Tibial artery (tissue), 4 donors: Measurements from ENCODE around the gene ROR1.

Source experiments
- DNase-seq, 2 donors: peaks; one replicate each; pipeline ENCODE4 v3.0.0-alpha.2; 2019
- H3K27ac ChIP-seq, 2 donors: fragments of 200-600 bp; sonication (generic) in 1 of 2; 1 replicate in 1 of 2; 2 replicates in 1 of 2; pipeline ENCODE4 v1.5.1; 2018 to 2019; ENCODE audit warnings: mild to moderate bottlenecking in 1 of 2
- H3K27me3 ChIP-seq, 2 donors: fragments of 200-600 bp; sonication (generic) in 1 of 2; one replicate each; pipeline versions ENCODE4 v1.5.1 to v1.6.0; 2016 to 2019
- H3K36me3 ChIP-seq, 3 donors: fragments of 200-600 bp; sonication (generic) in 2 of 3; one replicate each; pipeline ENCODE4 v1.5.1; 2016 to 2019; ENCODE audit warnings: mild to moderate bottlenecking in 2 of 3
- H3K4me1 ChIP-seq, 4 donors: fragments of 200-600 bp; sonication (generic) in 2 of 4; 1 replicate in 3 of 4; 2 replicates in 1 of 4; pipeline ENCODE4 v1.5.1; 2016 to 2019
- H3K4me3 ChIP-seq, 2 donors: fragments of 200-600 bp; sonication (generic) in 1 of 2; 1 replicate in 1 of 2; 2 replicates in 1 of 2; pipeline ENCODE4 v1.5.1; 2018 to 2019; ENCODE audit warnings: mild to moderate bottlenecking in 2 of 2
- H3K9me3 ChIP-seq, 3 donors: fragments of 200-600 bp; sonication (generic) in 1 of 3; one replicate each; pipeline ENCODE4 v1.5.1; 2016 to 2019
- CTCF ChIP-seq, 2 experiments: fragments of 200-600 bp in 1 of 2; fragments of 450-650 bp in 1 of 2; IDR thresholded peaks; one replicate each; pipeline ENCODE4 v1.5.1; 2017 to 2019; ENCODE audit warnings: antibody characterized with exemption in 2 of 2, mild to moderate bottlenecking in 1 of 2, moderate library complexity in 1 of 2
- intact Hi-C: fragments of 100-400 bp; cut with DNase I; formaldehyde crosslinking; loops from one replicate; pipeline ENCODE4 v1.15.0; 2023; ENCODE audit warnings: low total_unique reads

ROR1 gene

DNA sequence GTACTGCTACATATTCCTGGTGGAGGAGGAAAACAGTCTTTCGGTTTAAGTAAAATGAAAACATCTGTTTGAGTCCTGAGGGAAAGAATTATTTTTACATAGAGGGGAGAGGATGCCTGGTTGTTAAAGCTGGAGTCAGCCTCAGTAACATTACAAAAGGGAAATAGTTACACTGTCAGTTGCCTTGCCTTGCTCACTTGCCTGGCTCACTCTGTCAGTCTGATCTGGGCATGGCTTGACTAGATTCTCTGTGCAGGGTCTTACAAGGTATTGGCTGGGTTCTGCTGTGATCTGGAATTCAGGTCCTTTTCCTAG is 421.2 kb downstream of the ROR1 start:
- Histone ChIP-seq H3K4me3 (no peak overlapping the region), H3K36me3 (no peaks in the 10 kb centered on the region), H3K9me3 (no peaks in the 10 kb centered on the region), H3K4me1 (peaks cover 0 to 31% (median 23%) of the 10 kb centered on the region in 4 donors), H3K27me3 (no peaks in the 10 kb centered on the region), H3K27ac (peak overlapping the region; percentile 52 to 69)
- intact Hi-C loops: no loop called here
- DNase-seq: no peak
- no peak for TF ChIP-seq CTCF (IDR thresholded peaks at IDR 0.05)

DNA sequence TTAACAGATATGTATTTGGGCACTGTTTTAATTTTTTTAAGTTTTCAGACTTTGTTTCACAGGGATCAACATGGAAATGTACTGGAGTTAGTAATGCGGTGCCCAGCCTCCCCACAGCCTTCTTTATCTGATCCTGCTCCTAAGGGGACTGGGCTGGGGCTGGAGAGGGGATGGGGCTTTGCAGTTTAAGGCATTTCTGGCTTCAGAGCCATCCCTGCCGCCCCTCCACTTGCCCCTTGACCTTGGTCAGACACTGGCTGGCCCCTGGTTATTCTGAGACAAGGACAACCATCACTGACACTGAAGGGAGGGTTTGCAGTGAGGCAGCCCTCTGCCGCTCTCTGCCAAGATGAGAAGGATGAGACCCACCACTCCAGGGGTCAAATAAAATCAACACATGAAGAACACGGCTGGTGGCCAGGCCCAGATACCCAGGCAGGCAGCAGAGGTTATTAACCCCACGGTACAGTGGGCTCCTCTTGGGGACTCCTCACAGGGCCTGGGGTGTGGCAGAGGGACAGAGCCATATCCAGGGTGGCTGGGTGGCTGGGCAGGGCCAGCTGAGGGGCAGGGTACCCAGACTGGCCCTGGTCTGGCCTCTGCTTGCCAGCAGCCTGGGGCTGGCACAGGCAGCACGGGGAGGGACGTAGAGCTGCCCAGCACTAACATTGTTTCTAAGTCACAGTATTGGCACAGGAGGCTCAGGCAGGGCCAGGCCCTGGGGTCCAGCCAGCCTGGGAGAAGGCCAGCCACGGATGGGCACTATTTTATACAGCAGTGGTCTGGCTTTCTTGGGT is 422.5 kb downstream of the ROR1 start:
- intact Hi-C loops: no loop called here
- no peak for DNase-seq
- Histone ChIP-seq H3K9me3 (no peaks in the 10 kb centered on the region), H3K4me1 (peaks cover 0 to 31% (median 23%) of the 10 kb centered on the region in 4 donors), H3K27me3 (no peaks in the 10 kb centered on the region), H3K27ac (peak overlapping the region; percentile 69 to 70), H3K4me3 (no peak overlapping the region), H3K36me3 (no peaks in the 10 kb centered on the region)
- TF ChIP-seq CTCF (IDR thresholded peaks at IDR 0.05): no peak

DNA sequence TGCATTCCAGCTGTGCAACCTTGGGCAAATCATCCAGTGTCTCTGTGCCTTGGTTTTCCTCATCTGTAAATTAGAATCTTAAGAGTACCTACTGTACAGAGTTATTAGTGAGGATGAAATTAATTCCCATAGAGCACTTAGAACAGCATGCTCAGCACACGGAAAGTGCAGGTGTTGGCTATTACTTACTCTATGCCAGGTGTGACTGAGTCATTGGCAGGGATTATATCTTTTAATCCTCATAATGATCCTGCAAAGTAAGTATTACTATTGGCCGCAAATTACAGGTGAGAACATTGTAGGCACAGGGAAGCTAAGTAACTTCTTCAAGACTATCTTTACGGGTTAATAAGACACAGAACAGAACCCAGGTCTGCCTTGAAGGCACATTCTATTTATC is 423.3 kb downstream of the ROR1 start:
- no peak for DNase-seq
- Histone ChIP-seq H3K9me3 (no peaks in the 10 kb centered on the region), H3K36me3 (no peaks in the 10 kb centered on the region), H3K27ac (peak overlapping the region; percentile 69 to 70), H3K4me3 (no peak overlapping the region), H3K4me1 (peaks cover 0 to 31% (median 23%) of the 10 kb centered on the region in 4 donors), H3K27me3 (no peaks in the 10 kb centered on the region)
- no peak for TF ChIP-seq CTCF (IDR thresholded peaks at IDR 0.05)
- intact Hi-C loops: no loop called here

DNA sequence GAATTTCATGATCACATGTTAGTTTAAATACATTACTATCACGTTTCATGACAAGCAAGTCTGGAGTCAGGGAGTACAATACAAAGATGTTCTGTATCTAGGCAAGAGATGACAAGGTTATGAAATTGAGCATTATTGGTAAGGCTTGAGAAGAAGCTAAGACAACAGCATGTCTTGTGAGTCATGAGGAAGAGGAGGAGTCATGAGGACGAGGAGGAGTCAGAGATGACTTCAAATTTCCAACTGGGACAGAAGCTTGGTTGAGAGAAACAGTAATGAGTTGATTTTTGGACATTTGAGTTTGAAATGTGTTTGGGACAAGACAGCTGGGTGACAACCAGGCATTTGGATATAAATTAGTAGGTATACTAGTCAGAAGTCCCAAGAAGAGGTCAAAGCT is 425.3 kb downstream of the ROR1 start:
- TF ChIP-seq CTCF (IDR thresholded peaks at IDR 0.05): no peak

GRCh38 chr1:64200064-64200463 is 426.2 kb downstream of the ROR1 start:
- intact Hi-C loops: no loop called here
- Histone ChIP-seq H3K27me3 (no peaks in the 10 kb centered on the region), H3K4me3 (no peak overlapping the region), H3K4me1 (peaks cover 0 to 22% (median 19%) of the 10 kb centered on the region in 4 donors), H3K9me3 (no peaks in the 10 kb centered on the region), H3K36me3 (no peaks in the 10 kb centered on the region), H3K27ac (no peak overlapping the region)
- TF ChIP-seq CTCF (IDR thresholded peaks at IDR 0.05): no peak
- no peak for DNase-seq

More for the DNA sequence above, 425.3 kb downstream of the ROR1 start:
- Histone ChIP-seq H3K9me3 (no peaks in the 10 kb centered on the region), H3K4me3 (no peak overlapping the region), H3K4me1 (peaks cover 0 to 31% (median 23%) of the 10 kb centered on the region in 4 donors), H3K36me3 (no peaks in the 10 kb centered on the region), H3K27me3 (no peaks in the 10 kb centered on the region), H3K27ac (no peak overlapping the region)
- no peak for DNase-seq
- intact Hi-C loops: no loop called here
